HepG2 (cell line): Measurements from ENCODE around the gene INTS1. TPM values are rescaled to one million over a fixed set of nuclear protein-coding genes. Genes with fewer than 3 reads are reported as not detected.

ENCODE experiments used
- AKAP8 ChIP-seq: sonication (generic); formaldehyde crosslinking; IDR thresholded peaks from 2 replicates; pipeline ENCODE4 v1.5.1; 2020; ENCODE audit warnings: mild to moderate bottlenecking, missing genetic modification reagents
- ARID2 ChIP-seq: sonication (generic); formaldehyde crosslinking; IDR thresholded peaks from 2 replicates; pipeline ENCODE4 v1.8.1; 2022; ENCODE audit warnings: mild to moderate bottlenecking, missing genetic modification reagents, borderline replicate concordance
- ATF6 ChIP-seq: sonication (generic); formaldehyde crosslinking; conservative IDR thresholded peaks from 2 replicates; pipeline ENCODE4 v1.4.0; 2020; ENCODE audit warnings: missing genetic modification reagents
- CHD4 ChIP-seq: fragments of 200-600 bp; sonication (generic); IDR thresholded peaks from 2 replicates; pipeline ENCODE4 v1.7.0; 2017; ENCODE audit warnings: mild to moderate bottlenecking, low read length, borderline replicate concordance
- FOXP1 ChIP-seq, 2 experiments: fragments of 450-650 bp in 1 of 2; IDR thresholded peaks; 2 replicates each; pipeline ENCODE4 v1.6.1; 2017 to 2018; ENCODE audit warnings: antibody characterized with exemption in 1 of 2
- JUN ChIP-seq: sonication (generic); formaldehyde crosslinking; IDR thresholded peaks from 2 replicates; pipeline ENCODE4 v1.4.0; 2020; ENCODE audit warnings: mild to moderate bottlenecking, missing genetic modification reagents
- MEIS2 ChIP-seq: sonication (generic); formaldehyde crosslinking; IDR thresholded peaks from 2 replicates; pipeline ENCODE4 v1.9.0; 2021; ENCODE audit warnings: mild to moderate bottlenecking, missing genetic modification reagents
- MNT ChIP-seq: fragments of 450-650 bp; IDR thresholded peaks from 2 replicates; pipeline ENCODE4 v1.6.1; 2016
- NAIF1 ChIP-seq: sonication (generic); formaldehyde crosslinking; IDR thresholded peaks from 2 replicates; pipeline ENCODE4 v1.5.0; 2020; ENCODE audit warnings: mild to moderate bottlenecking, missing genetic modification reagents, borderline replicate concordance
- PRDM4 ChIP-seq: sonication (generic); formaldehyde crosslinking; IDR thresholded peaks from 2 replicates; pipeline ENCODE4 v1.9.0; 2021; ENCODE audit warnings: missing genetic modification reagents, borderline replicate concordance
- RARG ChIP-seq: sonication (generic); formaldehyde crosslinking; IDR thresholded peaks from 2 replicates; pipeline ENCODE4 v1.4.0; 2020; ENCODE audit warnings: low read depth, mild to moderate bottlenecking, missing genetic modification reagents
- SATB2 ChIP-seq: sonication (generic); formaldehyde crosslinking; IDR thresholded peaks from 2 replicates; pipeline ENCODE4 v1.5.0; 2020; ENCODE audit warnings: missing genetic modification reagents
- SIX1 ChIP-seq: sonication (generic); formaldehyde crosslinking; IDR thresholded peaks from 2 replicates; pipeline ENCODE4 v1.4.0; 2020; ENCODE audit warnings: missing genetic modification reagents, borderline replicate concordance
- SYNCRIP ChIP-seq: fragments of 200-400 bp; formaldehyde crosslinking; IDR thresholded peaks from 2 replicates; pipeline ENCODE4 v1.6.1; 2018; ENCODE audit warnings: mild to moderate bottlenecking, low read depth, low read length; ENCODE audit not compliant: insufficient read depth
- TGIF2 ChIP-seq: IDR thresholded peaks from 2 replicates; pipeline ENCODE4 v1.6.1; 2016; ENCODE audit warnings: control low read depth, missing compliant biosample characterization
- ZFP90 ChIP-seq: sonication (generic); formaldehyde crosslinking; IDR thresholded peaks from 2 replicates; pipeline ENCODE4 v1.8.0; 2022; ENCODE audit warnings: missing genetic modification reagents, mild to moderate bottlenecking, inconsistent platforms, borderline replicate concordance
- ZNF275 ChIP-seq: sonication (generic); formaldehyde crosslinking; IDR thresholded peaks from 2 replicates; pipeline ENCODE4 v1.8.0; 2022; ENCODE audit warnings: missing genetic modification reagents, mild to moderate bottlenecking, inconsistent platforms, borderline replicate concordance
- ZNF556 ChIP-seq: sonication (generic); formaldehyde crosslinking; IDR thresholded peaks from 2 replicates; pipeline ENCODE4 v1.4.0; 2020; ENCODE audit warnings: mild to moderate bottlenecking, missing genetic modification reagents, borderline replicate concordance
- ZNF577 ChIP-seq: sonication (generic); formaldehyde crosslinking; IDR thresholded peaks from 2 replicates; pipeline ENCODE4 v1.4.0; 2020; ENCODE audit warnings: mild to moderate bottlenecking, low read depth, missing genetic modification reagents, borderline replicate concordance
- ZNF652 ChIP-seq: IDR thresholded peaks from 2 replicates; pipeline ENCODE4 v1.6.1; 2016; ENCODE audit warnings: low read depth, borderline replicate concordance
- ZNF761 ChIP-seq: sonication (generic); formaldehyde crosslinking; conservative IDR thresholded peaks from 2 replicates; pipeline ENCODE4 v1.4.0; 2020; ENCODE audit warnings: mild to moderate bottlenecking, missing genetic modification reagents
- ZSCAN21 ChIP-seq: sonication (generic); formaldehyde crosslinking; IDR thresholded peaks from 2 replicates; pipeline ENCODE4 v1.8.0; 2022; ENCODE audit warnings: mild to moderate bottlenecking, missing genetic modification reagents, moderate library complexity, borderline replicate concordance
- ZSCAN25 ChIP-seq: sonication (generic); formaldehyde crosslinking; IDR thresholded peaks from 2 replicates; pipeline ENCODE4 v1.8.0; 2022; ENCODE audit warnings: mild to moderate bottlenecking, missing genetic modification reagents
- polyA plus RNA-seq, 8 experiments: library from polyadenylated mRNA; depleted of rRNA in 3 of 8; stranded (reverse) in 7 of 8; unstranded in 1 of 8; fragments of >200 nt; fragmentation: Illumina TruSeq in 4 of 8; extraction: Trizol in 4 of 8; gene quantifications; 2 replicates each; pipeline versions ENCODE4 v1.2.1 to v1.2.3, GENCODE V29; 2011 to 2016; ENCODE audit warnings: low read depth in 4 of 8, missing spikeins in 1 of 8, mixed read lengths in 1 of 8; ENCODE audit not compliant: insufficient read depth in 1 of 8
- total RNA-seq, 5 experiments: library from RNA; depleted of rRNA; stranded (reverse); fragments of >200 nt; fragmentation: Illumina TruSeq; extraction: Trizol; gene quantifications; 2 replicates each; pipeline ENCODE4 v1.2.3, GENCODE V29; 2016; ENCODE audit warnings: low read depth in 1 of 5

INTS1 gene
- total and polyA plus RNA-seq, 2 of the 13 experiments (the other 11 are each of a cell fraction or from before 2014, with no cell fraction given) = 13.7 to 29.0 TPM

GRCh38 chr7:1466524-1467271 is 37.5 kb downstream of the INTS1 start (continued):
- TF ChIP-seq ZFP90 (CRISPR knock-in tag) (peak; percentile 70), SIX1 (no peak), ATF6 (CRISPR knock-in tag) (no peak), MEIS2 (CRISPR knock-in tag) (no peak), SATB2 (CRISPR knock-in tag) (no peak), PRDM4 (no peak), TGIF2 (CRISPR knock-in tag) (no peak), JUN (CRISPR knock-in tag) (peak; percentile 56; the same call in 1 of the 2 replicates), AKAP8 (CRISPR knock-in tag) (peak; percentile 96), SYNCRIP (no peak), ARID2 (no peak), RARG (CRISPR knock-in tag) (no peak), ZNF275 (CRISPR knock-in tag) (no peak), ZNF577 (CRISPR knock-in tag) (no peak), CHD4 (no peak), MNT (no peak), ZSCAN21 (CRISPR knock-in tag) (no peak), ZNF652 (no peak), FOXP1 (IDR thresholded peaks at IDR 0.05) (no peak), FOXP1 (CRISPR knock-in tag; IDR thresholded peaks at IDR 0.05) (no peak), ZNF761 (no peak), ZNF556 (no peak), ZSCAN25 (CRISPR knock-in tag) (peak; percentile 54; the same call in 1 of the 2 replicates), NAIF1 (CRISPR knock-in tag) (no peak)
